AG08396 (cell line): ENCODE data around the gene FAM222A.

Source experiments
- DNase-seq: peaks from one replicate; pipeline ENCODE4 v3.0.0; 2012; ENCODE audit warnings: low spot score, mixed read lengths

FAM222A gene

DNA sequence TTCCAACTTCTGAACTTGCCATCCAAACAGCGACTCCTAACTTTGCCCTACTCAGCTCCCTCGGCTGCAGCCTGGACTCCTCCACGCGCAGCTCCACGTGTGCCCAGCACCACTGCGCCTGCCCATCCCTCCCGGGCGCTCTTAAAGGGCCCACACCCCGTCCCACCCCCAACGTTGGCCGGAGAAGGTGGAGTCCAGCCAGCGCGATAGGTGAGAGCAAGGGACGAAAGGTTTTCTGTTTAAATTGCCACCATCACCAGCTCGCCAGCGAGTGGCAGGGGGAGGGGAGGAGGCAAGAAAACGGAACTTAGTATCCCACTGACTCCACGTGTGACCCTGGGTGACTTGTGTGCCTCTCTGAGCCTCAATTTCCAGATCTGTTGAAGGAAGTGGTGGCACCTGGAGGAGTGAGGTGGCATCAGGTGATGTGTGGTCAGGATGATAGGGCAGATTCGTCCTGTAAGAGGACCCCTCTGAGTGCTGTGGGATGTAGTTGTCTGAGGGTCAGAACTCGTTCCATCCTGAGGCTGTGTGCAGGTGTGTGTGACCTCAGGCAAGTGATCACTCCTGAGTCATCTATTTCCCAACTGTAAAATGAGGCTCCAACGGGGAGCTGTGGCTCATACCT, 59.9 kb downstream of the FAM222A start:
- DNase-seq, result no peak

DNA sequence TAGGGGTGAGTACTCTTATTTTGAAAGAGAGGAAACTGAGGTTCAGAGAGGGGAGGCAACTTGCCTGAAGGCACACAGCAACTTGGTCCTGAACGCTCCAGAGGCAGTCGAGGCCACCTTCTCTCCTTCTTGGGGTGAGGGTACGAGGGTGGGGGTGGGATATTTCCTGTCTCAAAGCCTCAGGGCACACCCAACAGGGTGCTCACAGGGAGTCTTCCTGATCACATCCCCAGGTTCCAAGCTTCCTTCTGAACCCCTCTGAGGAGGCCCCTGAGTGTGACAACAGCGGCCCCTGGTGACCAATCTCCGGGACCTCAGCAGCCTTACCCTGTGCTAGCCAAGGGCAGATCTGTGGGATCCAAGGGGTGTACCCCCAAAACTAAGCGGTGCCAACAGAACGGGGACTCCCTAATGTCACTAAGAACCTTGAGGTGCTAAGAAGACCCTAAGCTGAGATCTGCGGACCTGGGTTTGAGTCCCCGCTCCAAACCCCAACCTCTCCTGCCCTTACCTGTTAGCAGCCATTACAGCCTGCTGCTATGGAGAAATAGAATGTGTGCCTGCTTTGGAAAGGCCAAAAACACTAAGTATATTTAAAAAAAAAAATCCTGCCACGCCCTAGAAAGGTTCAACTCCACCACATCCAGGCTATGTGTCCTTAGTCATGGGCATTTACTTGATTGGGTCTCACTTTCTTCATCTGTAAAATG, 61.7 kb downstream of the FAM222A start:
- peak; percentile 88 for DNase-seq

- DNase-seq, result no peak
These were observed 63.0 kb downstream of the FAM222A start for GRCh38 chr12:109776624-109777023.

GRCh38 chr12:109777544-109777943, 63.9 kb downstream of the FAM222A start:
- peak; percentile 86 for DNase-seq

DNA sequence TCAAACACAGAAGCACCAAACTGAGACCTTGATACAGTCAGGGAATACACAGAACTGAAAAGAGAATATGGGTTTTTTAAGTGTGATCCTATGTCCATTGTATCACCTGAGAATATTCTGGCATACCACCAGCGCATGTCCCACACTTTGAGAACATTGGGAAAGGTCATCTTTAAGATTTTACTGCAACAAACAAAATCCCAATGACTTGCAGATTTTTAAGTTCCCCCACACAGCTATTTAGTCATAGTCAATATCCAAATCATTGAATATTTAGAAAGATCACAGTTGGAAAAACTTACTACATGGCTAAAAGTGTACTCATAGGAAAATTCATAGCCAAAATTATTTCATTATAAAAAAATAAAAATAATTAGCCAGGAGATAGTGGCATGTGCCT, 65.1 kb downstream of the FAM222A start:
- no peak for DNase-seq

GRCh38 chr12:109779382-109779781, 65.8 kb downstream of the FAM222A start:
- DNase-seq, result no peak

DNA sequence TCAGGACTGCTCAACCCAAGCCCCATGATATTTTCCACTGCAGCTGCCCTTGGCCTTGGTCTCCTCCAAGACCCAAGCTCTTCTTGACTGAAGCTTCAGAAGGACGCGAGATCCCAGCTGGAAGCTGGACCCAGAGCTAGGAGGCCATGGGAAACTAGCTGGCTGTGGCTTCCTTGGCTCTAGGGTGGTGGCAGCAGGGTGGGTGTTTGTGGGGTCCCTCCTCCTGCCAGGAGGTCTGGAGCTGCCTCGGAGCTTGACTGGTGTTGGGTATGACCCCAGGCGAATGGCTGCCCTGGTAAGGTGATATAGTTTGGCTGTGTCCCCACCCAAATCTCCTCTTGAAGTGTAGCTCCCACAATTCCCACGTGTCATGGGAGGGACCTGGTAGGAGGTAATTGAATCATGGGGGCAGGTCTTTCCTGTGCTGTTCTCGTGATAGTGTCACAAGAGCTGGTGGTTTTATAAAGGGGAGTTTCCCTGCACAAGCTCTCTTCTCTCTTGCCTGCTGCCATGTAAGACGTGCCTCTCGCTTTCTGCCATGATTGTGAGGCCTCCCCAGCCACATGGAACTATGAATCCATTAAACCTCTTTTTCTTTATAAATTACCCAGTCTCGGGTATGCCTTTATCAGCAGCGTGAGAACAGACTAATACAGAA, 68.2 kb downstream of the FAM222A start:
- no peak for DNase-seq

DNA sequence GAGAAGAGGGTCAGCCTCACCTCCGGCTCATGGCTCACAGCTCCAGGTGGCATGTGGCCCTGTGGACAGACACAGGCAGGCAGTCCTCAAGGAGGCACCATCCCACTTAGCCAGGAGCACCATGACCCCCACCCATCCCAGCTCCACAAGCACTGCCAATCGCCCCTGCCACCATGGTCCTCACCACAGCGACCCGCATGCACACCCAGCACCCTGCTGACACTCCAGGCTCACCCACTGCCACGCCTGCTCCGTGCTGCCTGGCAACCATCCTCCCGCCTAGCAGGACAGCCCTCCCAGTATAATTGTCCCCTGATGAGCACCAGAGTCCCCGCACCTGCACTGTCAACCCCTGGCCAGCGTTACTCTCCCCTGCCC, 68.7 kb downstream of the FAM222A start:
- no peak for DNase-seq

DNA sequence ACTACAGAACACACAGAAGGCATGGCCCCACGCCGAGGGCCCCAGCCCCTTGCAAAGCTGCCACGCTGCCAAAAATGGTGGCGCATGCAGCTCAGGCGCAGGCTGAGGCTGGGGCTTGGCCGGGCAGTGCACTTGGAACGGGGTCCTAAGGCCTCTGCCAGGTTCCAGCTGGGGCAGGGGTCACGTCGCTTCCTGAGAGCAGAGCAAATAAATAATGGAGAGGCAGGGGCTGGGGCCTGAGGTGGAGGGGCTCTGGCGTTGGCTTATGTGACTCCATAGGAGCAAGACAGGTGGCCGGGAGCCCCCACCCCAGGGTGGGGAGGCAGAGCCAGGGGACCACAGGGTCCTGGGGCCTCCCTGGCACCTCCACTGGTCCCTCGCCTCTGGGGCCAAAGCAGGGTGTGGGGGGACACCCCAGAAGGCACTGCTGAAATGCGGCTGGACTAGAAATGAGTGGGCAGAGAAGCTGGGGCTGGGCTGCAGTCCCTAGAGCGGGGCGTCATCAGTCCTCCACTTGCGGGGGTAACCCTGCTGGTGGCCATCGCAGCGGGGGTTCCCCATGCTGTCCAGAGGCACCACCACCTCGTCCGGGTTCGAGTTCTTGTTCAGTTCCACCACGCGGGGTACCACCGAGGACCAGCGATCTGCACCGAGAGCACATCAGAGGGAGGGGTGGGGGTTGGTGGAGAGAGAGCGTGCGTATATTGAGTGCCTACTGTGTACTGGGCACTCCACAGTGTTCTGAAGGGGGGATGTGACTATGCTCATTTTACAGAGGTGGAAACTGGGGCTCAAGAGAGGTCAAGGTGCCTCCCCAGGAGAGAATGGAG, 69.7 kb downstream of the FAM222A start:
- no peak for DNase-seq

DNA sequence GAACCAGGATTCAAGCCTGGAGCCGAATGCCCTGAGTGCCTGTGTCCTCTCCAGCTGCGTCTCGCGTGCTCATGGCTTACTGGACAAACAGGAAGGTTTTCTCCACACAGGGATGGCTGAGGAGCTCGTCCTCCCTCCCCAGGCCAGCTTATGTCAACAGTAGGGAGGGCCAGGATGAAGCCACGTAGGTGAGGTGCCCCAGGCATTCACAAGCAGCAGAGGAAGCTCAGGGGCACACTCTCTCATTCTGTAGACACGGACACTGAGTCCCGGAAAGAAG, 70.3 kb downstream of the FAM222A start:
- no peak for DNase-seq

DNA sequence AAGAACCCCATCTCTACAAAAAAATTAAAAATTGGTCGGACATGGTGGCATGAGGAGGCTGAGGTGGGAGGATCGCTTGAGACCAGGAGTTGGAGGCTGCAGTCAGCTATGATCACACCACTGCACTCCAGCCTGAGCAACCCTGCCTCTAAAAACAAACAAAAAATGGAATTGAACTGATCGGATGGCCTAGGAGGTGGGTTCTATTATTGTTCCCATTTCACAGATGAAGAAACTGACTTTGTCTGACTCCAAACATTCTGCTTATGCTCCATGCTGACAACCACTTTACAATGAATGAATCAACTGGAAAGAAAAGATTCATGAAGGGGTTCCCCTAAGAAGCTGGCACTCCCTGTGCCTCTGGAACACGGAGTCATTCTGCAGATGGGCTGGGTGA, 72.2 kb downstream of the FAM222A start:
- no peak for DNase-seq

DNA sequence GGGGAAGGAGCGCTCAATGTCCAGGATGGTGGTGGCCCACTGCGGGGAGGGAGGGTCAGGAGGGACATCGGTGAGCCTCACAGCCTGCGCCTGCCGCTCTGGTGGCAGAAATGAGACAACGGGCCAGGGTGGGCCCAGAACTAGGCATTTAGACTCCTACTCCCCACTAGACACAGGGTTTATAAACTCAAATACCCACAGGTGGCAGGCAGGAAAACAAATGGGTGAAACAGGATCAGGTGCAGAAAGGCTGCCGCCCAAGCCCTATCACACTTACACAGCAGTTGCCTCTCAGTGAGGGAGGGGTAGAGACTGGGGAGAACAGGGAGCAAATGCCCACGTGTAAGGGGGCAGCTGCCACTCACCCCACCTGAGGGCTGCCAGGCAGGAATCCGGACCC, 73.2 kb downstream of the FAM222A start:
- DNase-seq, result no peak

DNA sequence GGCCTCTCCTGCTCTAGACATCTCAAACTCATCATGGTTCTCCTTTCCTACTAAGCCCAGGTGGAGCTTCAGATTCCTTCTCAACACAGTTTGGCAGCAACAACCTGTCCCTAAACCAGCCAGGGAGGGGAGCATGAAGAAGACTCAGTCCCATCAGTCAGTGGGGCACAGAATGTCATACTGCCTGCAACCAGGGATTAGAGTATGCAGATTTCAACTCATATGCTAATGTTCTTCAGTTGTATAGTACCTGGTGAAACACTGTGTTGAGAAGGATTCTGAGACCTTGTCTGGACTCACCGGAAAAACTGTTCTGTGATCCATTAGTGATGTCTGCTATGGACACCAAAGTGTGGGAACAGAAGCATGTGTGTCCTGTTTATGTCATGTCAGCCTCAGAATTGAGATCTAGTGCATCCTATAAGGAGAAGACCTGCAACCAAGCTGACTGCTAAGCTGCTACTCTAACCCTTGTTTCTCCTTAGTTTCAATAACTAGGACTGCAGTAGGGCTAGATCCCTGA, 76.0 kb downstream of the FAM222A start:
- DNase-seq, result no peak

- no peak for DNase-seq
These were observed 79.4 kb downstream of the FAM222A start for GRCh38 chr12:109792992-109793391.

- DNase-seq, result no peak
These were observed 79.8 kb downstream of the FAM222A start for GRCh38 chr12:109793411-109793810.

DNA sequence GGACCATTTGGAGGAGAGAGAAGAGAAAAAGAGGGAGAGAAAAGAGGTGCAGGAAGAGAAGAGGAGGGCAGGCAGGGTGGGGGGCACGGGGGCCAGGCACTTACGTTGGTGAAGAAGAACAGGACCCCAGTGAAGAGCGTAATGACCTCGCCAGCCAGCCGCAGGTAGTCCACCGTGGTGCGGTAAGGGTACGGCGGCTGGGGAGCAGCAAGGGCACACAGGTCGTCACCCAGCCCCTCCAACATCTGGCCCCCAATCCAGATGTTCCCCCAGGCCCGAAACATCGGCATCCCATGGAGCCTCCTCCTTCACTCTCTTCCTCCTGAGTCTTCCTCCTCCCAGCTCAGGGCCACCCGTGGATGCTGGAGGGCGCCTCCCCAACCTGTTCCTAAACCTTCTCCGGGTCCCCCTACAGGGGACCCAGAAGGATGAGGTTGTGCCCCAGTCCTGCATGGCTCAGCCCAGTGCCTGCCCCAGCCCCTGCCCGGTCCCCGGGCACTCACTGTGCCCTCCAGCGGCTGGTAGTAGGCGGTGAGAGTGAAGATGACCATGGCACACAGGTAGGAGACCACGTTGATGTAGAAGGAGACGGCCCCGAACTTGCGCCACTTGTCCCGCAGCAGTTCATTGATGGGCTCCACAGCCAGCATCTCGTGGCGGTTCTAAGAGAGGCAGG, 80.3 kb downstream of the FAM222A start:
- no peak for DNase-seq

DNA sequence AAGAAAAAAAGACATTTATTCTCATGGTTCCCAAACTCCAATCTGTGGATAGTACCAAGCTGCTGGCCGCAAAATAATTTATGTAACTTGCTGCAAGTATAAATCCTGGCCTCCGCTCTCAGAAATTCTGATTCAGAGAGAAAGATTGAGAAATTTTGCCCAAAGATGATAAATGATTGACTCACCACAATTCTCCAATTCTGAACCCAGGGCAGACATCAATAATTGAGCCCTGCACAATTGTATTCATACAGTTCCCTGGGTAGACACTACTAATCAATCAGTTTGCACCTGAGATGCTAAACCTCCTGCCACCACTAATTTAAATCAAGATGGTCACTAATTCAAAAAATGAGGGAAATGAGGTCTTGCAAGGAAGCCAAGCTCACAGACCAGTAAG, 81.4 kb downstream of the FAM222A start:
- DNase-seq, result peak; percentile 67

- DNase-seq, result no peak
These were observed 82.4 kb downstream of the FAM222A start for GRCh38 chr12:109796057-109796456.

- no peak for DNase-seq
These were observed 84.5 kb downstream of the FAM222A start for GRCh38 chr12:109797905-109798669.

GRCh38 chr12:109798691-109799090, 85.1 kb downstream of the FAM222A start:
- DNase-seq, result no peak

DNA sequence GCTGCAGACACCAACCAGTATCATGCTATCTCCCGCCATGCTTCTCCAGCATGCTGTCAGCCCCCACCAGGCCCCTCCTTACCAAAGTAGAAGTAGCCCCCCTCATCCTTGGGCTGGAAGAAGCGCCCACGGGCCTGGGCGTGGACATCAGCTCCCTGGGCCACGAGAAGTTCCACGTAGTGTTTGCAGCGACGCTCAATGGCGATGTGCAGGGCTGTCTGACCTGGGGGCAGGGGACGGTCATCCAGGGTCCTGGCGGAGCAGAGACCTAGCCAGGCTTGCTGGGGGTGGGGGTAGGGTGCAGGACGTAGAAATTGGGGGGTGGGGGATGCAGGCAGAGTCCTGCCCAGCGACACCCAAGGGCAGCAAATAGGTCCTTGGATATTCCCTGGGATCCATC, 86.9 kb downstream of the FAM222A start:
- no peak for DNase-seq
